ENCODE results near the gene FILIP1L. TPM values are rescaled to one million over a fixed set of nuclear protein-coding genes. Genes with fewer than 3 reads are reported as not detected.

FILIP1L gene
- total RNA-seq, 1 donor from 2014 or later = 47.0 TPM

GRCh38 chr3:100105501-100105900, 8.8 kb downstream of the FILIP1L start:
- Mint-ChIP-seq H3K27ac (ENCODE audit: unreplicated experiment) (peak overlapping the region; percentile 70), H3K36me3 (ENCODE audit: unreplicated experiment) (peaks cover 2% of the 10 kb centered on the region), H3K27me3 (ENCODE audit: unreplicated experiment) (no peaks in the 10 kb centered on the region), H3K9me3 (ENCODE audit: unreplicated experiment) (no peaks in the 10 kb centered on the region), H3K4me3 (ENCODE audit: unreplicated experiment) (no peak overlapping the region), H3K4me1 (ENCODE audit: unreplicated experiment) (peaks cover 67% of the 10 kb centered on the region)
- no peak for DNase-seq (ENCODE audit: extremely low spot score, unreplicated experiment)
- no peak for TF ChIP-seq CTCF (IDR thresholded peaks at IDR 0.05)

- Mint-ChIP-seq H3K27me3 (ENCODE audit: unreplicated experiment) (no peaks in the 10 kb centered on the region), H3K9me3 (ENCODE audit: unreplicated experiment) (no peaks in the 10 kb centered on the region), H3K27ac (ENCODE audit: unreplicated experiment) (peak overlapping the region; percentile 70), H3K4me3 (ENCODE audit: unreplicated experiment) (no peak overlapping the region), H3K4me1 (ENCODE audit: unreplicated experiment) (peaks cover 68% of the 10 kb centered on the region), H3K36me3 (ENCODE audit: unreplicated experiment) (peaks cover 2% of the 10 kb centered on the region)
- no peak for TF ChIP-seq CTCF (IDR thresholded peaks at IDR 0.05)
- DNase-seq (ENCODE audit: extremely low spot score, unreplicated experiment) = no peak
These were observed 9.4 kb downstream of the FILIP1L start for GRCh38 chr3:100104817-100105413.

- Mint-ChIP-seq H3K27me3 (ENCODE audit: unreplicated experiment) (no peaks in the 10 kb centered on the region), H3K36me3 (ENCODE audit: unreplicated experiment) (peaks cover 2% of the 10 kb centered on the region), H3K27ac (ENCODE audit: unreplicated experiment) (peak overlapping the region; percentile 70), H3K4me1 (ENCODE audit: unreplicated experiment) (peaks cover 71% of the 10 kb centered on the region), H3K9me3 (ENCODE audit: unreplicated experiment) (no peaks in the 10 kb centered on the region), H3K4me3 (ENCODE audit: unreplicated experiment) (no peak overlapping the region)
- DNase-seq (ENCODE audit: extremely low spot score, unreplicated experiment) = no peak
- no peak for TF ChIP-seq CTCF (IDR thresholded peaks at IDR 0.05)
These were observed 9.9 kb downstream of the FILIP1L start for GRCh38 chr3:100104442-100104798.

- no peak for DNase-seq (ENCODE audit: extremely low spot score, unreplicated experiment)
- Mint-ChIP-seq H3K4me1 (ENCODE audit: unreplicated experiment) (peaks cover 76% of the 10 kb centered on the region), H3K27me3 (ENCODE audit: unreplicated experiment) (no peaks in the 10 kb centered on the region), H3K36me3 (ENCODE audit: unreplicated experiment) (peaks cover 2% of the 10 kb centered on the region), H3K4me3 (ENCODE audit: unreplicated experiment) (no peak overlapping the region), H3K27ac (ENCODE audit: unreplicated experiment) (peak overlapping the region; percentile 70), H3K9me3 (ENCODE audit: unreplicated experiment) (no peaks in the 10 kb centered on the region)
- no peak for TF ChIP-seq CTCF (IDR thresholded peaks at IDR 0.05)
These were observed 10.5 kb downstream of the FILIP1L start for GRCh38 chr3:100103558-100104441.

GRCh38 chr3:100102757-100103156, 11.5 kb downstream of the FILIP1L start:
- Mint-ChIP-seq H3K4me1 (ENCODE audit: unreplicated experiment) (peaks cover 82% of the 10 kb centered on the region), H3K9me3 (ENCODE audit: unreplicated experiment) (no peaks in the 10 kb centered on the region), H3K36me3 (ENCODE audit: unreplicated experiment) (peaks cover 2% of the 10 kb centered on the region), H3K4me3 (ENCODE audit: unreplicated experiment) (no peak overlapping the region), H3K27me3 (ENCODE audit: unreplicated experiment) (no peaks in the 10 kb centered on the region), H3K27ac (ENCODE audit: unreplicated experiment) (no peak overlapping the region)
- TF ChIP-seq CTCF (IDR thresholded peaks at IDR 0.05) = no peak
- DNase-seq (ENCODE audit: extremely low spot score, unreplicated experiment) = no peak
